Measurements from ENCODE around the gene TRIML2.

- TF ChIP-seq CTCF (IDR thresholded peaks at IDR 0.05) = no peak
- no peak for TF ChIP-seq POLR2AphosphoS5 (IDR thresholded peaks at IDR 0.05; ENCODE audit: insufficient read depth in 1 of 2, low read depth in 1 of 2)
- no peak for TF ChIP-seq POLR2A (IDR thresholded peaks at IDR 0.05)
These were observed 36.2 kb upstream of the TRIML2 start for GRCh38 chr4:188145601-188146000.

Data from vagina (tissue), 2 donors.